Lower lobe of right lung (tissue), 2 donors: ENCODE measurements around the gene BACH2. TPM values are rescaled to one million over a fixed set of nuclear protein-coding genes. Genes with fewer than 3 reads are reported as not detected.

Experiments used
- ATAC-seq, 2 donors: fragments of 200-7000 bp; cut with Tn5 transposase; one replicate each; pipeline ENCODE4 v1.9.1; 2020 to 2022; ENCODE audit warnings: mild to moderate bottlenecking in 2 of 2, moderate library complexity in 2 of 2
- DNase-seq: peaks from one replicate; pipeline ENCODE4 v3.0.0-alpha.2; 2020
- H3K27ac ChIP-seq: fragments of 200-600 bp; one replicate; pipeline ENCODE4 v1.8.0; 2022
- H3K27me3 ChIP-seq: fragments of 200-600 bp; one replicate; pipeline ENCODE4 v1.8.0; 2022; ENCODE audit warnings: low read depth
- H3K36me3 ChIP-seq: fragments of 200-600 bp; one replicate; pipeline ENCODE4 v1.8.0; 2022; ENCODE audit warnings: mild to moderate bottlenecking
- H3K4me1 ChIP-seq: fragments of 200-600 bp; one replicate; pipeline ENCODE4 v1.8.0; 2022
- H3K4me3 ChIP-seq: fragments of 200-600 bp; one replicate; pipeline ENCODE4 v1.8.0; 2022; ENCODE audit warnings: mild to moderate bottlenecking
- H3K9me3 ChIP-seq: fragments of 200-600 bp; one replicate; pipeline ENCODE4 v1.8.0; 2022
- CTCF ChIP-seq: fragments of 200-600 bp; IDR thresholded peaks from one replicate; pipeline ENCODE4 v1.8.0; 2022; ENCODE audit warnings: antibody characterized with exemption, mild to moderate bottlenecking
- intact Hi-C: fragments of 100-400 bp; cut with DNase I; formaldehyde crosslinking; loops from one replicate; pipeline ENCODE4 v1.11.0; 2022
- total RNA-seq: library from RNA; stranded (reverse); fragmentation: NEBNext Ultra II Directional; extraction: Animal tissue kit (Norgen Biotek cat#: 25700); gene quantifications from one replicate; pipeline ENCODE4 v1.2.1, GENCODE V29; 2021
- donor health status: DM: no; HTN: yes; CAD: no; lungs with severe emphysema.

Gene BACH2
- total RNA-seq, 1 donor from 2014 or later, result 6.3 TPM

GRCh38 chr6:89985751-89986493 is 310.7 kb downstream of the BACH2 start:
- intact Hi-C loops, result no loop called here
- DNase-seq, result no peak
- H3K27ac ChIP-seq, result peak overlapping the region; percentile 2

DNA sequence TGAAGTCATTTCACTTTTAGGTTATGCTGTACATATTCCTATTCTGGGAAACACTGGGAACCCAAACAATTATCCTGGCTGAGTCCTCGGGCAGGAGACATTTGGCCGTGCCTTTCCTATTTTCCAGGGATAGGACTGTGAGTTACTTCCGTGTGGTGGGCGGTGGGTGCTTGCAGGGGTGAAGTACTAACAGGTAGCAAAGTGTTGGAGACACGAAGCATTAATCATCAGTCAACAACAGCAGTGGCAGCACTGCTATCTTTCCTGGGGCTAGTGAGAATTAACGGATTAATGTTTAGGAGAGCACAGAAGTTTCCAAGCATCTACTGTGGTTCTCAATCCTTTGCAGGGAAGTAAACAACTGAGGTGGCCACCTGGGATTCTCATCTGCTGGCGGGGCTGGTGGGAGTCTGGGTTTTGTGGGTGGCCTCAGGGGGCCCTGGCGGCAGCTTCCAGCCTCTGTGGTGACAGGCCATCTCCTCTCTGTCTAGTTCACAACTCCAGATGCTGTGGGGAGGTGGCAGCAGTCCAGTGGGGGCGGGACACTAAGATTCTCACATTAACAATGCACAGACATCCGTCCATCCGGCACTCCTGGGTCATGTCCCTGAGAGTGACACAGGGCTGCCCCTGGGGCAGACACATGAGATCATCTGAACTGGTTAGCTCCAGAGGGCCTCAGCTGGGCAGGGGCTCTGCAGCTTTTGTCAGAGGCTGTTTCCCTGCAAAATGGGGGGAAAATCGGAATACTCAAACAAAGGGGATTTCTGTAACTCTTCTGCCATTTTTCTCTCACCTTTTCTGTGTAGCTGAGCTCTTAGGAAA is 311.5 kb downstream of the BACH2 start:
- no peaks in the 10 kb centered on the region for H3K9me3 ChIP-seq
- no peak overlapping the region for H3K4me3 ChIP-seq
- H3K4me1 ChIP-seq, result peaks cover under 1% of the 10 kb centered on the region
- no peak for TF ChIP-seq CTCF
- H3K27me3 ChIP-seq, result no peaks in the 10 kb centered on the region
- ATAC-seq, result peak; percentile 55 to 58
- intact Hi-C loops, result no loop called here
- DNase-seq, result peak; percentile 53
- peak overlapping the region; percentile 2 for H3K27ac ChIP-seq
- no peaks in the 10 kb centered on the region for H3K36me3 ChIP-seq

More at GRCh38 chr6:89985751-89986493, 310.7 kb downstream of the BACH2 start:
- H3K27me3 ChIP-seq, result no peaks in the 10 kb centered on the region
- H3K36me3 ChIP-seq, result no peaks in the 10 kb centered on the region
- peaks cover 3% of the 10 kb centered on the region for H3K4me1 ChIP-seq
- no peaks in the 10 kb centered on the region for H3K9me3 ChIP-seq
- peak; percentile 66 to 70 for ATAC-seq
- no peak overlapping the region for H3K4me3 ChIP-seq
- TF ChIP-seq CTCF, result no peak

DNA sequence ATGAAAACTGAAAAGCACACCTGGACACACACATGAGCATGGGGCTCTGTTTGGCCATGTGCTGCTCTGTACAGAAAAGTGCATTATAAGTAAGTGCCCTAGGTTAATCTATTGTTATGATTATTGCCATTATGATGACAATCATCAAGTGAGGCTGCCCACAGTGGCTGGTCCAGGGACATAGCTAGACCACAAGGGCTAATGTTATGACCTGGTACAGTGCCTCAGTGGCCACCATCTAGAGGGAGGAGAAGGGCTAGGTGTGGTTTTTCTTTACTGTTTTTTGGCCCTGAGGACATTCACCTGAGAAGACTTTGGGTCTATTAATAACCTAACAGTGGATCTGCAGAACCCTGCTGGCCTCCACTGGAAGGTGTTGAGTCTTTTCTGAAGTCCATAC is 316.3 kb downstream of the BACH2 start:
- Histone ChIP-seq H3K9me3 (no peaks in the 10 kb centered on the region), H3K4me3 (no peak overlapping the region), H3K27me3 (no peaks in the 10 kb centered on the region), H3K27ac (no peak overlapping the region), H3K36me3 (no peaks in the 10 kb centered on the region), H3K4me1 (no peaks in the 10 kb centered on the region)
- intact Hi-C loops, result no loop called here
- TF ChIP-seq CTCF, result no peak
- no peak for ATAC-seq
- DNase-seq, result no peak

- DNase-seq (no peak), ATAC-seq (no peak)
- no peak for TF ChIP-seq CTCF
- intact Hi-C loops, result no loop called here
- Histone ChIP-seq H3K36me3 (no peaks in the 10 kb centered on the region), H3K4me3 (no peak overlapping the region), H3K27ac (no peak overlapping the region), H3K27me3 (no peaks in the 10 kb centered on the region), H3K9me3 (no peaks in the 10 kb centered on the region), H3K4me1 (no peaks in the 10 kb centered on the region)
These were observed 317.0 kb downstream of the BACH2 start for GRCh38 chr6:89979481-89980119.

DNA sequence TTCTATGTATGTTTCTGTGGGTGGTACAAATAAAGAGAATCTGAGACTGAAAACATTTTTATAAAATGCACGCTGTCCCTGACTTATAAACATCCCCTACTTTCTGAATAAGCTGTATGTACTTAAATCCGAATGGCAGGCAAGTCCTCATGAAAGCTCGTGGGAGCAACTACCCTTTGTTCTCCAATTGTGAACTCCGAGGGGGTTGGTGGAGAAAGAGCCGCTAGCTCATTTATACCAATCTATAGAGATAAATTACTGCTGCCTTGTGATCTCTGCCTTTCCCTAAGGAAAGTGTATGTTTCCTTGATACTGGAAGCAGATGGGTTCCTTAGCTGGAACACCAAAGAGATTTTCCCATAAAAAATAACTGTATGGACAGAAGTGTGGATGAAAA is 317.9 kb downstream of the BACH2 start:
- no peak overlapping the region for H3K27ac ChIP-seq
- H3K27me3 ChIP-seq, result no peaks in the 10 kb centered on the region
- H3K4me1 ChIP-seq, result no peaks in the 10 kb centered on the region
- intact Hi-C loops, result no loop called here
- no peaks in the 10 kb centered on the region for H3K36me3 ChIP-seq
- TF ChIP-seq CTCF, result no peak
- H3K9me3 ChIP-seq, result no peaks in the 10 kb centered on the region
- DNase-seq, result no peak
- H3K4me3 ChIP-seq, result no peak overlapping the region
- ATAC-seq, result no peak
